OCI-M2 (cell line): Measurements from ENCODE around the gene MAML1.
"Not testable (repeated sequence)": the region's sequence is repeated elsewhere in the genome, so short reads cannot be mapped to it uniquely, and the experiment has no call there.

Experiments
- DNase-seq: peaks from one replicate; lab custom pipeline; 2025; ENCODE audit not compliant: unreplicated experiment; lab: John Stamatoyannopoulos, UW

MAML1 gene

GRCh38 chr5:179768326-179769085 is 35.9 kb downstream of the MAML1 start:
- no peak for DNase-seq

- DNase-seq, result no peak
Observed at GRCh38 chr5:179769271-179769670, 36.6 kb downstream of the MAML1 start.

- DNase-seq, result no peak
Observed at GRCh38 chr5:179769796-179770195, 37.2 kb downstream of the MAML1 start.

GRCh38 chr5:179771311-179771895 is 38.8 kb downstream of the MAML1 start:
- no peak for DNase-seq

- DNase-seq, result no peak
Observed at GRCh38 chr5:179772351-179772750, 39.7 kb downstream of the MAML1 start.

GRCh38 chr5:179773686-179774040 is 41.0 kb downstream of the MAML1 start:
- no peak for DNase-seq

- DNase-seq, result no peak
Observed at GRCh38 chr5:179774442-179774841, 41.8 kb downstream of the MAML1 start.

- DNase-seq, result no peak
Observed at GRCh38 chr5:179776411-179776938, 43.9 kb downstream of the MAML1 start.

GRCh38 chr5:179777456-179777855 is 44.8 kb downstream of the MAML1 start:
- DNase-seq, result no peak

GRCh38 chr5:179777909-179778308 is 45.3 kb downstream of the MAML1 start:
- no peak for DNase-seq

GRCh38 chr5:179778591-179778990 is 46.0 kb downstream of the MAML1 start:
- DNase-seq, result no peak

- DNase-seq, result no peak
Observed at GRCh38 chr5:179779826-179780225, 47.2 kb downstream of the MAML1 start.

- no peak for DNase-seq
Observed at GRCh38 chr5:179780362-179780761, 47.7 kb downstream of the MAML1 start.

GRCh38 chr5:179781846-179782245 is 49.2 kb downstream of the MAML1 start:
- no peak for DNase-seq

- DNase-seq, result no peak
Observed at GRCh38 chr5:179783128-179783527, 50.5 kb downstream of the MAML1 start.

GRCh38 chr5:179786861-179787260 is 54.2 kb downstream of the MAML1 start:
- no peak for DNase-seq

- no peak for DNase-seq
Observed at GRCh38 chr5:179788193-179788854, 55.7 kb downstream of the MAML1 start.

GRCh38 chr5:179789278-179789677 is 56.7 kb downstream of the MAML1 start:
- DNase-seq, result not testable (repeated sequence)

GRCh38 chr5:179791881-179792611 is 59.4 kb downstream of the MAML1 start:
- no peak for DNase-seq

GRCh38 chr5:179792612-179793467 is 60.2 kb downstream of the MAML1 start:
- no peak for DNase-seq
